Liver (tissue), 9 donors: ENCODE measurements around the gene CYP1A2. TPM values are rescaled to one million over a fixed set of nuclear protein-coding genes. Genes with fewer than 3 reads are reported as not detected.

ENCODE experiments used
- DNase-seq: peaks from one replicate; pipeline ENCODE4 v3.0.0-alpha.2; 2017; ENCODE audit warnings: low spot score
- H3K27ac ChIP-seq, 2 donors: one replicate each; pipeline ENCODE4 v1.7.0; 2013; ENCODE audit warnings: inconsistent platforms in 2 of 2, low read length in 2 of 2, control low read depth in 1 of 2, low read depth in 1 of 2, mild to moderate bottlenecking in 1 of 2
- H3K27me3 ChIP-seq, 4 donors: one replicate each; pipeline versions ENCODE4 v1.6.1 to v1.7.0; 2013; ENCODE audit warnings: low read length in 3 of 4, inconsistent platforms in 1 of 4, mild to moderate bottlenecking in 1 of 4, moderate library complexity in 1 of 4; ENCODE audit not compliant: control insufficient read depth in 4 of 4, insufficient read depth in 4 of 4
- H3K36me3 ChIP-seq, 4 donors: one replicate each; pipeline versions ENCODE4 v1.6.1 to v1.7.0; 2013; ENCODE audit warnings: low read length in 3 of 4, mild to moderate bottlenecking in 3 of 4, low read depth in 1 of 4, moderate library complexity in 1 of 4; ENCODE audit not compliant: control insufficient read depth in 4 of 4, insufficient read depth in 3 of 4
- H3K4me1 ChIP-seq, 4 donors: one replicate each; pipeline versions ENCODE4 v1.6.1 to v1.7.0; 2013; ENCODE audit warnings: low read length in 3 of 4, mild to moderate bottlenecking in 3 of 4, moderate library complexity in 1 of 4; ENCODE audit not compliant: control insufficient read depth in 4 of 4, insufficient read depth in 4 of 4
- H3K4me3 ChIP-seq, 3 donors: one replicate each; pipeline versions ENCODE4 v1.6.1 to v1.7.0; 2013; ENCODE audit warnings: low read length in 3 of 3, control low read depth in 1 of 3, low read depth in 1 of 3, mild to moderate bottlenecking in 1 of 3
- H3K9ac ChIP-seq, 2 donors: one replicate each; pipeline ENCODE4 v1.7.0; 2013; ENCODE audit warnings: low read length in 2 of 2, mild to moderate bottlenecking in 2 of 2, moderate library complexity in 2 of 2, control low read depth in 1 of 2, low read depth in 1 of 2
- H3K9me3 ChIP-seq, 4 donors: one replicate each; pipeline versions ENCODE4 v1.6.1 to v1.7.0; 2013; ENCODE audit warnings: low read length in 3 of 4; ENCODE audit not compliant: control insufficient read depth in 4 of 4
- CTCF ChIP-seq: fragments of 150-350 bp; IDR thresholded peaks from 2 replicates; pipeline ENCODE4 v1.5.1; 2017; ENCODE audit warnings: improper control_type of control experiment, low read depth, low read length; ENCODE audit not compliant: missing input control
- EGR1 ChIP-seq, 2 donors: IDR thresholded peaks; 2 replicates each; pipeline ENCODE4 v1.6.1; 2016 to 2018; ENCODE audit warnings: antibody characterized with exemption in 2 of 2, low read depth in 2 of 2
- FOXA2 ChIP-seq: IDR thresholded peaks from 2 replicates; pipeline ENCODE4 v1.6.1; 2016; ENCODE audit warnings: antibody characterized with exemption
- GABPA ChIP-seq, 2 donors: IDR thresholded peaks in 1 of 2; conservative IDR thresholded peaks in 1 of 2; 2 replicates each; pipeline ENCODE4 v1.6.1; 2016; ENCODE audit warnings: antibody characterized with exemption in 2 of 2, mild to moderate bottlenecking in 1 of 2, moderate library complexity in 1 of 2
- HNF4A ChIP-seq, 2 donors: conservative IDR thresholded peaks; 2 replicates each; pipeline ENCODE4 v1.6.1; 2016; ENCODE audit warnings: antibody characterized with exemption in 2 of 2, mild to moderate bottlenecking in 2 of 2
- HNF4G ChIP-seq: IDR thresholded peaks from 2 replicates; pipeline ENCODE4 v1.6.1; 2016; ENCODE audit warnings: antibody characterized with exemption
- JUND ChIP-seq, 2 donors: IDR thresholded peaks; 2 replicates each; pipeline ENCODE4 v1.6.1; 2016; ENCODE audit warnings: antibody characterized with exemption in 2 of 2
- NR2F2 ChIP-seq: IDR thresholded peaks from 2 replicates; pipeline ENCODE4 v1.6.1; 2016; ENCODE audit warnings: antibody characterized with exemption
- RAD21 ChIP-seq, 2 donors: IDR thresholded peaks; 2 replicates each; pipeline ENCODE4 v1.6.1; 2016; ENCODE audit warnings: antibody characterized with exemption in 2 of 2, mild to moderate bottlenecking in 2 of 2
- SP1 ChIP-seq: IDR thresholded peaks from 2 replicates; pipeline ENCODE4 v1.6.1; 2018; ENCODE audit warnings: antibody characterized with exemption, mild to moderate bottlenecking
- YY1 ChIP-seq: IDR thresholded peaks from 2 replicates; pipeline ENCODE4 v1.6.1; 2016; ENCODE audit warnings: antibody characterized with exemption, mild to moderate bottlenecking
- ZBTB33 ChIP-seq: IDR thresholded peaks from 2 replicates; pipeline ENCODE4 v1.6.1; 2016; ENCODE audit warnings: antibody characterized with exemption
- WGBS: extraction: QIAGEN DNeasy Blood & Tissue Kit; methylation state at CpG from one replicate; pipeline ENCODE4 v1.1.7; 2013; 5-methylcytosine and 5-hydroxymethylcytosine counted together
- polyA plus RNA-seq, 2 donors: library from polyadenylated mRNA; stranded (reverse) in 1 of 2; unstranded in 1 of 2; fragments of 200-250 nt in 1 of 2; fragments of >200 nt in 1 of 2; fragmentation: Nextera tagmentation in 1 of 2; extraction: Ambion mirVana in 1 of 2; gene quantifications; one replicate each; pipeline versions ENCODE4 v1.2.1 to v1.2.3, GENCODE V29; 2013 to 2015
- total RNA-seq, 2 donors: library from RNA; depleted of rRNA; stranded (reverse); fragments of >200 nt; gene quantifications; one replicate each; pipeline ENCODE4 v1.2.3, GENCODE V29; 2014
- donor health status: healthy.
- donor health status: healthy.
- donor health status: healthy.
- donor health status: healthy.
- donor health status: healthy.

Gene CYP1A2
- total and polyA plus RNA-seq, 4 donors = 21.8 to 32.5 (median 31.7) TPM; not detected in 1

- no peak for TF ChIP-seq CTCF
- TF ChIP-seq SP1 = no peak
- no peak for TF ChIP-seq GABPA (IDR thresholded peaks at IDR 0.05 in 1 of 2, conservative IDR thresholded peaks at IDR 0.05 in 1 of 2)
These were observed 21.7 kb downstream of the CYP1A2 start (continued) for GRCh38 chr15:74770211-74770903.

- TF ChIP-seq HNF4A (conservative IDR thresholded peaks at IDR 0.05) (no peak), CTCF (no peak), RAD21 (IDR thresholded peaks at IDR 0.05) (no peak), YY1 (no peak)
- Histone ChIP-seq H3K9me3 (no peaks in the 10 kb centered on the region), H3K9ac (no peak overlapping the region), H3K27ac (no peak overlapping the region), H3K36me3 (no peaks in the 10 kb centered on the region), H3K27me3 (no peaks in the 10 kb centered on the region), H3K4me1 (peaks cover 5 to 18% (median 11%) of the 10 kb centered on the region in 4 donors), H3K4me3 (no peak overlapping the region)
- 89% methylated on average over 5 of the region's 5 CpGs for WGBS
- DNase-seq = no peak
These were observed 24.7 kb downstream of the CYP1A2 start for GRCh38 chr15:74773329-74773728.

- H3K9ac ChIP-seq = no peak overlapping the region
- H3K9me3 ChIP-seq = no peaks in the 10 kb centered on the region
- no peaks in the 10 kb centered on the region for H3K27me3 ChIP-seq
- WGBS = 77% methylated on average over 5 of the region's 5 CpGs
- no peak overlapping the region for H3K27ac ChIP-seq
- peaks cover 3 to 16% (median 11%) of the 10 kb centered on the region in 4 donors for H3K4me1 ChIP-seq
- DNase-seq = no peak
- H3K36me3 ChIP-seq = no peaks in the 10 kb centered on the region
- H3K4me3 ChIP-seq = no peak overlapping the region
- TF ChIP-seq JUND (IDR thresholded peaks at IDR 0.05) = no peak
- no peak for TF ChIP-seq HNF4G
These were observed 25.1 kb downstream of the CYP1A2 start for GRCh38 chr15:74773731-74774252.

GRCh38 chr15:74775132-74775562 is 26.5 kb downstream of the CYP1A2 start:
- Histone ChIP-seq H3K36me3 (no peaks in the 10 kb centered on the region), H3K27ac (no peak overlapping the region)
- 81% methylated on average over 5 of the region's 5 CpGs for WGBS

More at GRCh38 chr15:74775132-74775562, 26.5 kb downstream of the CYP1A2 start:
- no peaks in the 10 kb centered on the region for H3K9me3 ChIP-seq
- no peak overlapping the region for H3K4me3 ChIP-seq
- H3K27me3 ChIP-seq = no peaks in the 10 kb centered on the region
- DNase-seq = no peak
- peaks cover 5 to 25% (median 14%) of the 10 kb centered on the region in 4 donors for H3K4me1 ChIP-seq
- H3K9ac ChIP-seq = no peak overlapping the region
- TF ChIP-seq JUND (IDR thresholded peaks at IDR 0.05) = no peak
- no peak for TF ChIP-seq NR2F2
- TF ChIP-seq EGR1 (IDR thresholded peaks at IDR 0.05; ENCODE audit: low read depth in 2 of 2) = no peak
- TF ChIP-seq FOXA2 = no peak
- TF ChIP-seq GABPA (IDR thresholded peaks at IDR 0.05 in 1 of 2, conservative IDR thresholded peaks at IDR 0.05 in 1 of 2) = no peak
- no peak for TF ChIP-seq ZBTB33
